CD4-positive, alpha-beta T cell treated with Interleukin-6 at 100 ng/mL for 8 hours (primary cell): Measurements from ENCODE around the gene P2RY6.
"Not testable (repeated sequence)": the region's sequence is repeated elsewhere in the genome, so short reads cannot be mapped to it uniquely, and the experiment has no call there.

Experiments used
- DNase-seq: peaks from one replicate; pipeline ENCODE4 v3.0.0-alpha.2; 2020; ENCODE audit warnings: mixed read lengths, low spot score

Gene P2RY6, protein sequence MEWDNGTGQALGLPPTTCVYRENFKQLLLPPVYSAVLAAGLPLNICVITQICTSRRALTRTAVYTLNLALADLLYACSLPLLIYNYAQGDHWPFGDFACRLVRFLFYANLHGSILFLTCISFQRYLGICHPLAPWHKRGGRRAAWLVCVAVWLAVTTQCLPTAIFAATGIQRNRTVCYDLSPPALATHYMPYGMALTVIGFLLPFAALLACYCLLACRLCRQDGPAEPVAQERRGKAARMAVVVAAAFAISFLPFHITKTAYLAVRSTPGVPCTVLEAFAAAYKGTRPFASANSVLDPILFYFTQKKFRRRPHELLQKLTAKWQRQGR

DNA sequence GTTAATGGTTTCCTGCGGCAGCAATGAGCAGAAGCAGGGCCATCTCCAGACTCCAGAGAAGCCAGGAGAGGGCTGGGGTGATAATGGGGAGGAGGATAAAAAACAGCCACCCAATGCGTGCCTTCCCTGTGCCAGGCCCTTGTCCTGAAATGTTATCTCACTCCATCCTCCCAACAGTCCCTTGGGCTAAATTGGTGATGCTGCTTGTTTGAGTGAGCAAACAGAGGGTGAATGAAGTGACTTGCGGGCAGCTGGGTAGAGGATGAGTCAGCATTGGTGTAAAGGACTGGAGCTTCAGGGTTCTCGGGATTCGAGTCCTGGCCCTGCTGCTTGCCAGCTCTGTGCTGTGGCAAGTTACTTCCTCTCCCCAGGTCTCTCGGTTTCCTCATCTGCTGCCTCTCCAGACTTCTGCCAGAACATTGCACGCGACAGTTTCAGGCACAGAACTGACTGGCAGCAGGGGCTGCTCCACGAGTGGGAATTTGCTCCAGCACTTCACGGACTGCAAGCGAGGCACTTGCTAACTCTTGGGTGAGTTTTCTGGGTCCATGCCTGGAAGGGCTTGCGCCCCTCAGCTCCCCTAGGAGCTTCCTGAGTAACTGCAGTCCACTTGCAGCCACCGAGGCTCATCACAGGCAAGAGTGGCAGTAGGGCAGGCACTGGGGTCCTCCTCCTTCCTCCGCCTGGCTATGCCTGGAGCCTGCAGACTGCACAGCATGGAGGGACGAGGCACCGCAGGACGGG, at the start of gene P2RY6:
Gene P2RY6, plus strand, starts transcription at position 403 of the 744 bp plus-strand sequence. CDS start 24,181 bp downstream, outside the sequence.
- DNase-seq = no peak

DNA sequence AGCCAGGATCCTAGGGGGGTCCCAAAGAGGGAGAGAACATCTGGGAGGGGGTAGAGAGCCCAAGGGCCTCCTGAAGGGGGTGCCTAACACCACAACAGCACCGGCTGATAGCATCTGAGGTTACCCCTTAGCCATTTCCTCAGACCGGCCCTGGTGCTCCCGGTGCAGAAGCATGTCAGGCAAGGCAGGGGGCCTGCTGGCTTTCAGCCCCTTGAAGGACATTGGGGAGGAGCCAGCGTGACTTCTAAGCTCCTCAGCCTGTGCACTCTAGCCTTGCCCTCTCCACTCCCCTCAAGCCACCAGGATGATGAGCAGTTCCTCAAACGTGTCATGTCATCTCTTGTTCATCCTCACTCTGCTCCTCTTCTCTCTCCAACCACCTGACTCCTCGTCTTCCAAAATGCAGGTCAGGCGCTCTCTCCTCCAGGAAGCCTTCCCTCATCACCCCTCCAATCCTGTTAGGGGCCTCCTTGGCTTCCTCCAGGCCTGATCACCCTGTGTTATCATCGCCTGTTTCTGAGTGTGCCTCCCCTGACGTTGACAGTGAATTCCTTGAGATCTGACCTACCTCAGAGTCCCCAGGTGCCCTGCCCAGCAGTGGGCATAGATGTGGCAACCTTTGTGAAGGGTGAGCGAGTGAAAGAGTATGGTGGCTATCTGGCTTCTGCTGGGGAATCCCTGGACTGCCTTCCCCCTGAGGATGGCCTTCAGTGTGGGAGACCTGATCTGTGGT, 48.0 kb upstream of the P2RY6 start:
- no peak for DNase-seq

DNA sequence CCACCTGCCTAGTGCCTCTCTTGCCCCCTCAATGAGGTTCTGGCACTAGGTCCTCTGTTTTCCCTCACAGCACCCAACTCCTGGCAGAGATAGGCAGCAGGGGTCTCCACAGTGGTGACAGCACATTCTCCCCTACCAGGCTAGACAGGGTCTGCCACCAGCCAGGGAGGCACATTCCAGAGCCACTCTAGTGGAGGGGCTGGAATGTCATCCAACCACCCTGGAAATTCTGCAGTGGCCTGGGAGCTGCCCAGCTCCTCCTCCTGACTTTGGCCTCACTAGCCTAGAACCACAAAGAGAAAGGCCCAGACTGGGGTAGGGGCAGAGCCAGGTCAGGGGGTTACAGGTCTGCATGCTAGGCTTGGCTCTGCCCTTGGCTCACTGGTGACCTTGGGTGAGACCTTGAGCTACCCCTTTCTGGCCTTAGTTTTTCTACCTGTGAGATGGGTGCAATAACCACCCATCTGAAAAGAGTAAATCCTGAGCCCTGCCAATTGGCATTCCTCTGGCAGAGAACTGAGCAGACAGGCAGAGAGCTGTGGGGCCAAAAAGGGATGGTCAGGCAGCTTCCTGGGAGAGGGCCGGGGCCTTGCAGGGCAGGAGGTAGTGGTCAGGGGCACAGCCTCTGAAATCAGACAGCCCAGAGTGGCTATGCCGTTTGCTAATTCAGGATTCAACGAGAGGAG, 47.0 kb upstream of the P2RY6 start:
- no peak for DNase-seq

DNA sequence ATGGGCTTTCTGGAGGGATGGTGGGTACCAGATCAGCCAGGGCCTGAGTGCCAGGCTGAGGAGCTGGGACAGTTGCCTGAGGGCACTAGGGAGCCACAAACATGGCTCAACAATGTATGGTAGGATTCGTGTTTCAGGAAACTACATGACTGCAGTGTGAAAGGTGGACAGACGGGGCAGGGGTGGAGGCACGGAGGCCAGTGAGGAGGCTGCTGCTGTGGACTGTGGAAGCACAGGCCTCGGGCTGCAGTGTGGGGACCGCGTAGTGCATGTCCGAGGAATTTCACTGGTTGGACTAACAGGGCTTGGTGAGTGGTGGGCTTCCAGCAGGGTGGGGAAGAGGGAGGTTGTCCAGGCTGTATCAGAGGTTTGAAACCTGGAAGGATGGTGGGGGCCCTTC, 46.3 kb upstream of the P2RY6 start:
- DNase-seq = no peak

DNA sequence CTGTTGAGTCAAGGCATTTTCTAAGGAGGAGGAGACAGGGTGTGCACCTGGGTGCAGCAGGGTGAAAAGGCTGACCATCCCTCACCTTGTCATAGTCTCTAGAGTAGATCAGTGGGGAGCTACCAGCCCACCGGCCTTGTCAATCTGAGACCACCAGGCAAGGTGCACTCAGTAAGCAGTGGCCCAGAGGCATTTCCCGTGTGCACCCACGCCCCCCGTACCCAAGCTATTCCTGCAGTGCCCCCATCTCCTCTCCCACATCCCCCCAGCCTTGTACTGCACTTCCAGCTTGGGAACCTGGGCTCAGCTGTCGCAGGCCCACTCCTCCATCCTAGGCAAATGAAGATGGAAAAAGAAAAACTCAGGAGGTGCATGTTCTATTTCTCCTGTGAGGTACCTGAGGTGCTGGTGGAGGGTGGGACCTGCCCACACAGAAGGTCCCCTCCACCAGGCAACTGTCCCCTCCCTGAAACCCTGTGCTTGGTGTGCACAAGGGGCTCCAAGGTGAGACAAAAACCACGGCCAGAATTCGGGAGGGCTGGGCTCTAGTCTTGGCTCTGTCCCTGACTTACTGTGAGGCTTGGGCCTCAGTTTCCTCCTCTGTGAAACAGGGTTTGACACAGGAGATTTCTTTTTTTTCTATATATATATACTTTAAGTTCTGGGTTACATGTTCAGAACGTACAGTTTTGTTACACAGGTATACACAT, 45.7 kb upstream of the P2RY6 start:
- DNase-seq = no peak

DNA sequence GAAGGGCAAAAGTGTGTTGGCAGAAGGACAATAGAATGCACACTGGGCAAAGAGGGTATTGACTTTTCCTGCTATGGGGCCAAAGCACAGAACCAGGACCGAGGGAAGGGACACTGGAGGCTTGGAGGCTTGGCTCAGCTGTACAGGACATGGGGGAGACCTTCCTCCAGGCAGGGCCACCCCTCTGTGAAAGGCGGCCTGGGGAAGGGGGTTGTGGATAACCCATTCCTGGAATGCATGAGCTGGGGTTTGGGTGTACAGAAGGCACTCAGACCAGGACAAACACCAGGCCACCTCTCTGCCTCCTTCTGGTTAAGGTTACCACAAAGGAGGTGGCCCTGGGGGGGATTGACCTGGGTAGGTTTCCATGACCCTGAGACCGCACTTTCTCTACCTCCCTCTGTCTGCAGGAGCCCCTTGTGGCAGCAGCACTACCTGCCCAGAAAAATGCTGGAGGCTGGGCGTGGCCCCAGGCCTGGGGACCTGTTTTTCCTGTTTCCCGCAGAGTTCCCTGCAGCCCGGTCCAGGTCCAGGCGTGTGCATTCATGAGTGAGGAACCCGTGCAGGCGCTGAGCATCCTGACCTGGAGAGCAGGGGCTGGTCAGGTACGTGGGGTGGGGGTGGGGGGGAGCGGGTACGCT, 44.4 kb upstream of the P2RY6 start:
- no peak for DNase-seq

DNA sequence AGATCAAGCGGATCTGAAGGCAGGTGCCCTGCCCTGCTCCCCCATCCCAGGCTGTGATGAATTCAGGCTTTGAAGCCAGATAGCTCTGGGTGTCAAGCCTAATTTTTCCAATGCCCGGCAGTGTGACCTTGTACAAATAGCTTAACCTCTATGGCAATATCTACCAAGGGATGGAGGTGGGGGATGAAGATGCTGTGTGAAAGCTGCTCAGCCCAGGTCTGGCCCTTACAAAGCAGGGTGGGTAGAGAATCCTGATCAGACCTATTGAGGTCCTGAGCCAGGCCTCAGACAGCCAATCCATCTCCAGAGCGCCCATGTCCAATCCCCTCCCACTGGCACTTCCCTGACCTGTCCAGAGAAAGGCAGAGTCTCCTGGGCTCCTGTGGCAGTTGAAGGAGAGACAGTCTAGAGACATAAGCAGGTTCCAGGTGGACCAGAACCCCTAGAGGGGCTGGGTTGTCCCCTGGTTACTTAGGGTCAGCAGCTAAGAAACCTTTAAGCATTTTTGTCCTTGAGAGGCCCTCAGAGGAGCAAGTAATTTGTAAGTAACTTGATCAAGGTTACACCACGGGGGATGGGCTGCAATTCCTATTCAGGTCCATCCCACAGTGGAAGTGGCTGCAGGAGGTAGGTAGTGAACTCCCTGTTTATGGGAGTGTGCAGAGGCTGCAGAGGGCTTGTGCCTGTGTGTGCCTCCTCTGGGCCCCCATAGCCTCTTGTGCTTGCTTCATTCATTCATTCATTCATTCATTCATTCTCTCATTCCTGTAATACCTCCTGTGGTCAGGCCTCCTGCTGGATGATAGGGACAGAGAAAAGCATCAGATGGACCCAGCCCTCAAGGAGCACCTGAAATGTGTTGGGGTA, 43.6 kb upstream of the P2RY6 start:
- DNase-seq = no peak

DNA sequence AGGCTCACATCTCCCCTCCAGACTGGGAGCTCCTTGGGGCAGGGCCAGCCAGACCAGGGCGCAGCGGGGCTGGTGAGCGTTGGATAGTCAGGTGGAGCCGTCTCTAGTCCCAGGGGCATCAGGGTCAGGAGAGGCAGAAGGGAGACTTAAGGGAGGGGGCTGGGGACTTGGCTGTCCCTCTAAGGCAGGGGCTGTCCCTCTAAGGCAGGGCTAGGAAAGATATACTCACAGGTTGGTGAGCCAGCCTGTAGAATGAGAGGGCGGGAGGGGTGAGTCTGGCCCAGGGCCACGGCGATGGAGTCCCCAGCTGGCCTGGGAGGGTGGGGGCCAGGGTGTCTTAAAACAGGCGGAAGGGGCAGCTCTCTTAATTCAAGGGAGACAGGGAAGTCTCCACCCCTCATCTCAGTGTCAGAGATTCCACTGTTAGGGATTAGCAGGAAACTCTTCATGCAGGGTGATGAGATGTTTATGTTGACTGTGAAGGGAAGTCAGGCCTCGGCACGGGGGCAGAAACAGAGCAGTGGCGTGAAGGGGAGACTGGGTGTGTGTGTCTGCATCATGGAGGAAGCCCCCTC, 42.7 kb upstream of the P2RY6 start:
- DNase-seq = no peak

DNA sequence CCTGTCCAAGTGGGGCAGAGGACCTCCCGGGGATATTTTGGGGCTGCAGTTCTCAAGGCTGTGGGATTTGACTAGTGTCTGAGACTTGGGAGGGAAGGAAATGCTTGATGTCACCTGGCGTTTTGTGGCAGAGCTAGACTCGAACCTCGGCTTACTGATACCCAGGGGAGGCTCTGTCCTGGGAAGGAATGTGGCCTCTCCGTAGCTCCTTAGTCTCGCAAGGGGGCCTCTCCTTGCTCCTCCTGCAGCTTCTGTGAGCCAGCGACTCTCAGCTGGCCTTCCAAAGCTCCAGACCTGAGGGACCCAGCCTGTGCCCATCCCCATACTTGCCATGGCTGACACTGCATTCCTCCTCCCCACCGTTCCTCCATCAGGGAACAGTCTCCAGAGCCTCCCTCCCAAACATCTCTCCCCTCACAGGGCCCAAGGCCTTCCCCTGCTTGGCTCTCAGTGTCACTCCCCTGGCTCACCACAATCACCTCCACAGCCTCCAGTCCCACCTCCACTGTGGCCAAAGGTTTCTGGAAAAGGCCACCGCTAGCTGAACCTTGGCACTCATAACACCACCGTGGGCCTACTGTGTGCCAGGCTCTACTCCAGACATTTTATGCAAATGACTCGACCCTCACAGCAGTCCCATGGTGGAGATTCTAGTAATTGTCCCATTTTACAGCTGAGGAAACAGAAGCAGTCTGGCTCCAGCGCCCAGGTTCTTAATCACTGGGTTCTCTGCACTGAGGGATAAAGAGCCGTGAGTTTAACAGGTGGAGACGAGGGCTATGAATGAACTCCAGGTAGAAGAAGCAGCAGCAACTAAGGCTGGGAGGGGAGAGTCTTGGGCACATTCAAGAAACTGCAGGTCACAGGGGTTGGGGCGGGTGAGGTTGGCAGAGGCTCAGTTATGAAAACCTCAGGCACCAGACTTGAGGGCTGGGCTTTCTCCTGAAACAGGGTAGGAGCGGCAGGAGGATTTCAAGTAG, 42.0 kb upstream of the P2RY6 start:
- DNase-seq = no peak

DNA sequence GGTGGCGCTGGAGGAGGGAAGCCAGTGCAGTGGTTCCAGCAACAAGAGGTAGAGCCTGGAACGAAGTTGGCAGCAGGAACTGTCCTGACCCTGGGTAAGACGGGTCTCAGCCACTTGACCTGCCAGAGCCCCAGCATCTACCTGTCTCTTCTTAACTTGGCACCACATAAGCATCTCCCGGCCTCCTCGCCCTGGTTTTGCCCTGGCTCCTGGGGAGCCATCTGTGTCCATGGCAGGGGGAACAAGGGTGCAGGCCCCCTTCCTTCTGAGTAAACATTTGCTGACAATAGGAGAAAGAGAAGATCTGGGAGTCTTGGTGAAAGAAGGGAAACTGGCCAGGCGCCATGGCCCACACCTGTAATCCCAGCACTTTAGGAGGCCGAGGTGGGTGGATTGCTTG, 41.2 kb upstream of the P2RY6 start:
- no peak for DNase-seq

DNA sequence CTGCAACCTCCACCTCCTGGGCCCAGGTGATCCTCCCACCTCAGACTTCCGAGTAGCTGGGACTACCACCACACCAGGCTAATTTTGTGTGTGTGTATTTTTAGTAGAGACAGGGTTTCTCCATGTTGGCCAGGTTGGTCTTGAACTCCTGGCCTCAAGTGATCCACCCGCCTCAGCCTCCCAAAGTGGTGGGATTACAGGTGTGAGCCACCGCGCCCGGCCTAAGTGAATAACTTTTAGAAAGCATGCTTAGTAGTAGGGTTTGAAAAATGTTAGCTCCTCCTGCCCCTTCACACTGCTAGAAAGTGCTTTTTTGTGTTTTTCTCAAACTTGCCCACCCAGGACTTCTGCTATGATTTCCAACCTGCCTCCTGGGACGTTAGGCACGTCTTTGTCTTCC, 39.7 kb upstream of the P2RY6 start:
- not testable (repeated sequence) for DNase-seq

DNA sequence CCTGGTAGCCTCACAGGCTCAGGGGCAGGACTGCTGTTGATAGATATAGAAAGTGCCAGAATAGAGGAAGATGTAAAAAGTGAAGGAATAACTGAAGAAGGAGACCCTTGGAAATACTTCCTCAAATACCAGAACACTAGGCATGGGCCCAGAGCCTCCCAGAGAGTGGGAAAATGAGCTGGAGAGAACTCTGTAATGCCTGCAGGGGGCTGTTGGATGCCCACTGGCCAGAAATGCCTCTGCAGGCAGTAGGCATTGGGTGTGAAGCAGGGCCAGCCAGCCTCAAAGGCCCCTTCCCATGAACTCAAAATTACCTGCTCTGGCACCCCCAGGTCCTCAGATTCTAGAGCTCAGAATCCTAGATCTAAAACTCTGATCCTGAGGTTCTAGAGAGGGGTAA, 38.9 kb upstream of the P2RY6 start:
- DNase-seq = no peak

DNA sequence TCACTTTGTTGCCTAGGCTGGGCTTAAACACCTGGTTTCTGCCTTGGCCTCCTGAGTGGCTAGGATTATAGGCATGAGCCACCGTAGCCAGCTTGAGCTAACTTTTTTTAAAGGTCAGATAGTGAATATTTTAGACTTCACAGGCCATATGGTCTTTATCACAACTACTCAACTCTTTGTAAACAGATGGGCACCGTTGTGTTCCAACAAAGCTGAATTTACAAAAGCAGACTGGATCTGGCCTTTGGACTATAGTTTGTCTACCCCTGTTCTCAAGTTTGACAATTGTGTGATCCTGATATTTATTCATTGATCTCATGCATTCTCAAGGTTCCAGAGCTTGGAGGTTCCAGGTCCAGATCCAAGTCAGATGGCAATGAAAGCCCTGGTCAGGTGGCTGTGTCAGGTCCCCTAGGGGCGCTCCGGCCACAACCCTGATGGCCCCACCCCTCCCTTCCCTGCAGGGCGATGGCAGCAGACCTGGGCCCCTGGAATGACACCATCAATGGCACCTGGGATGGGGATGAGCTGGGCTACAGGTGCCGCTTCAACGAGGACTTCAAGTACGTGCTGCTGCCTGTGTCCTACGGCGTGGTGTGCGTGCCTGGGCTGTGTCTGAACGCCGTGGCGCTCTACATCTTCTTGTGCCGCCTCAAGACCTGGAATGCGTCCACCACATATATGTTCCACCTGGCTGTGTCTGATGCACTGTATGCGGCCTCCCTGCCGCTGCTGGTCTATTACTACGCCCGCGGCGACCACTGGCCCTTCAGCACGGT, 38.3 kb upstream of the P2RY6 start:
- no peak for DNase-seq

DNA sequence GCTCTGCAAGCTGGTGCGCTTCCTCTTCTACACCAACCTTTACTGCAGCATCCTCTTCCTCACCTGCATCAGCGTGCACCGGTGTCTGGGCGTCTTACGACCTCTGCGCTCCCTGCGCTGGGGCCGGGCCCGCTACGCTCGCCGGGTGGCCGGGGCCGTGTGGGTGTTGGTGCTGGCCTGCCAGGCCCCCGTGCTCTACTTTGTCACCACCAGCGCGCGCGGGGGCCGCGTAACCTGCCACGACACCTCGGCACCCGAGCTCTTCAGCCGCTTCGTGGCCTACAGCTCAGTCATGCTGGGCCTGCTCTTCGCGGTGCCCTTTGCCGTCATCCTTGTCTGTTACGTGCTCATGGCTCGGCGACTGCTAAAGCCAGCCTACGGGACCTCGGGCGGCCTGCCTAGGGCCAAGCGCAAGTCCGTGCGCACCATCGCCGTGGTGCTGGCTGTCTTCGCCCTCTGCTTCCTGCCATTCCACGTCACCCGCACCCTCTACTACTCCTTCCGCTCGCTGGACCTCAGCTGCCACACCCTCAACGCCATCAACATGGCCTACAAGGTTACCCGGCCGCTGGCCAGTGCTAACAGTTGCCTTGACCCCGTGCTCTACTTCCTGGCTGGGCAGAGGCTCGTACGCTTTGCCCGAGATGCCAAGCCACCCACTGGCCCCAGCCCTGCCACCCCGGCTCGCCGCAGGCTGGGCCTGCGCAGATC, 37.5 kb upstream of the P2RY6 start:
- DNase-seq = no peak

DNA sequence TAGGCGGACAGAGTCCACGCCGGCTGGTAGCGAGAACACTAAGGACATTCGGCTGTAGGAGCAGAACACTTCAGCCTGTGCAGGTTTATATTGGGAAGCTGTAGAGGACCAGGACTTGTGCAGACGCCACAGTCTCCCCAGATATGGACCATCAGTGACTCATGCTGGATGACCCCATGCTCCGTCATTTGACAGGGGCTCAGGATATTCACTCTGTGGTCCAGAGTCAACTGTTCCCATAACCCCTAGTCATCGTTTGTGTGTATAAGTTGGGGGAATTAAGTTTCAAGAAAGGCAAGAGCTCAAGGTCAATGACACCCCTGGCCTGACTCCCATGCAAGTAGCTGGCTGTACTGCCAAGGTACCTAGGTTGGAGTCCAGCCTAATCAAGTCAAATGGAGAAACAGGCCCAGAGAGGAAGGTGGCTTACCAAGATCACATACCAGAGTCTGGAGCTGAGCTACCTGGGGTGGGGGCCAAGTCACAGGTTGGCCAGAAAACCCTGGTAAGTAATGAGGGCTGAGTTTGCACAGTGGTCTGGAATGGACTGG, 36.8 kb upstream of the P2RY6 start:
- DNase-seq = no peak

DNA sequence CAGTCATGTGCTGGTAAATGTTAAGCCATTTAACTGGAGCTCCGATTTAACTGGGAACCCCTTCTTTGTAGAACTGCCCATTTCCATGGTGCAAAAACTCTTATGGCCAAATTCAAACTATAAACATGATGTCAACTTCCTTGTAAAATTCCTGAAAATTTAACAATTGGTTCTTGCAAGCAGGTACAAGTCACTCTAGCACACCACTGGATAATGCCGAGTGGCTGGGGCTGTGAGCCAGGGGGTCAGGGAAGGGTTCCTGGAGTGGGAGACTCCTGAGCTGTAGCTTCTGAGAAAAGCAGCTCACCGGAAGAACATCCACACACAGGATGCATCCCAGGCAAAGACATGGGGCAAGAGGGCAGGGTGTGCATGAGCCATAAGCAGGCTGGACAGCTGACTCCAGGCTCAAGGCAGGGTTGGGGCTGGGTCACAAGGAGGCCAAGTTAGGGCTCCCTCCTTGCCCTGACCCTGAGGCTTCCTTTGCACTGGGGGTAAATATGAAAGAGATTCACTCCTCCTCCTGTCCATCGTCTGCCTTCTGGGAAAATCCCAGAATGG, 35.9 kb upstream of the P2RY6 start:
- DNase-seq = no peak

DNA sequence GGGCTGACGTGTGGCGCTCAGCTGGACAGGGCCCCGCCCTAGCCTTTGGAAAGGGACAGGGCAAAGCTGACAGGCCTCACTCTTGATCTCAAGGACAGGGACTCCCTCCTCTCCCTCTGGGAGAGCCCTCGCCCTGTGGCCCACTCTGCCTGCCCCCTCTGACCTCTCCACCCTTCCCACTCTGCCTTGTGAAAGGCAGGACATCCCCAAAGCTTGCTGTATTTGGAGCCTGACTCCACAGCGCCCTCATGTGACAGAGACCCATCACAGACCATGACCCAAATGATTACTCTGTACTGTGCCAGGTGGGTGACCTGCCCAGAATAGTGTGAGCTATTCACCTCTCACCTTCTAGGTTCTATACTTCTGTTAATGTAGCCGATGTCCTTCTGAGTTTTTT, 35.3 kb upstream of the P2RY6 start:
- DNase-seq = no peak
